IgD-negative memory B cell (primary cell): ENCODE data around the gene DYNC1LI2. TPM values are rescaled to one million over a fixed set of nuclear protein-coding genes. Genes with fewer than 3 reads are reported as not detected.
A peak's percentile ranks its signal among the peaks of the same experiment; 100 is the strongest.
"Not testable (repeated sequence)": the region's sequence is repeated elsewhere in the genome, so short reads cannot be mapped to it uniquely, and the experiment has no call there.

Source experiments
- H3K27ac Mint-ChIP-seq, 3 donors: one replicate each; pipeline ENCODE4 v1.8.0; 2020 to 2022; ENCODE audit warnings: mild to moderate bottlenecking in 3 of 3, mixed read lengths in 3 of 3, moderate library complexity in 1 of 3
- H3K27me3 Mint-ChIP-seq: one replicate; pipeline ENCODE4 v1.8.0; 2021; ENCODE audit warnings: mixed read lengths
- H3K36me3 Mint-ChIP-seq: one replicate; pipeline ENCODE4 v1.8.0; 2020; ENCODE audit warnings: mild to moderate bottlenecking, mixed read lengths
- H3K4me1 Mint-ChIP-seq, 3 donors: one replicate each; pipeline ENCODE4 v1.8.0; 2020 to 2022; ENCODE audit warnings: mixed read lengths in 3 of 3, mild to moderate bottlenecking in 1 of 3
- H3K4me3 Mint-ChIP-seq, 4 donors: one replicate each; pipeline ENCODE4 v1.8.0; 2020 to 2022; ENCODE audit warnings: mild to moderate bottlenecking in 4 of 4, mixed read lengths in 4 of 4, moderate library complexity in 3 of 4
- H3K9me3 Mint-ChIP-seq, 3 donors: one replicate each; pipeline ENCODE4 v1.8.0; 2020 to 2021; ENCODE audit warnings: mixed read lengths in 3 of 3, mild to moderate bottlenecking in 1 of 3
- polyA plus RNA-seq: library from polyadenylated mRNA; unstranded; fragments of 300-500 nt; fragmentation: Illumina TruSeq; gene quantifications from one replicate; pipeline ENCODE4 v1.2.3, GENCODE V29; 2021

DYNC1LI2 gene
- polyA plus RNA-seq = 29.4 TPM

DNA sequence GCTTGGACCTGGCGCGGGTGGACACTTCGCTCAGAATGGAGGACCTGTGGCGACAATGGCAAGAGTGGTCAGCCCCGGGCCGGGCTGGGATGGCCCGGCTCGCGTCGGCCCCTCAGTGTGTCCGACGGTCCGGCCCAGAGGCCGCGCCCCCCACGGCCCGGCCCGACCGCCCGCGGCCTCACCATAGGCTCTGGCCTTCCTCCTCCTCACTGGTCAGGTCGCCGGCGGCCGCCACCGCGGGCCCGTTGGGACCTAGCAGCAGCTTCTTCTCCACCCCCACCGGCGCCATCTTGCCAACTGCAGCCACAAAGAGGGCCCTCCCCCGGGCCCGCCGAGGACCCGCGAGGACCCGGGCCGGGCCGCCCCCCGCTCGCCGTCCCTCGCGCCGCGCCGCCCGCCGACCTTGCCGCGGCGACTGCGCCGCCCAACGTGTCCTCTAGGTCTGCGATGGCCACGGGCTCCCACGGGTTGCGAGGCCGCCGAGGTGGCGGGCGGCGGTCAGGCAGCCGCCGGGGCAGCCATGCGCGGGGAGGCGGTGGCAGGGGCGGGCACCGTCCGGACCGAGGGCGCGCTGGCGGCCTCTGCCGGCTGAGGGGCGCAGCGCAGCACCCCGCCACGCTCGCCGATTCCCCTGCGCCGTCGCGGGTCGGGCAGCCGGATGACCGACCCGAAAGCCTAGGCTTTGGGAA lies at the start of gene DYNC1LI2:
Gene DYNC1LI2, minus strand, starts transcription at position 307 of the 689 bp plus-strand sequence. Its CDS starts 18 bp downstream, at position 289.
- peak within 1 kb of the TSS; percentile 90 to 94 (median 92) for H3K4me3 Mint-ChIP-seq
- peaks cover 1% of the 10 kb centered on the region for H3K27me3 Mint-ChIP-seq
- H3K4me1 Mint-ChIP-seq = peaks cover 20 to 30% (median 22%) of the 10 kb centered on the region in 3 donors
- no peaks in the 10 kb centered on the region for H3K9me3 Mint-ChIP-seq
- peak within 1 kb of the TSS; percentile 67 to 91 (median 83) for H3K27ac Mint-ChIP-seq
- H3K36me3 Mint-ChIP-seq = peaks cover 3% of the 10 kb centered on the region

DNA sequence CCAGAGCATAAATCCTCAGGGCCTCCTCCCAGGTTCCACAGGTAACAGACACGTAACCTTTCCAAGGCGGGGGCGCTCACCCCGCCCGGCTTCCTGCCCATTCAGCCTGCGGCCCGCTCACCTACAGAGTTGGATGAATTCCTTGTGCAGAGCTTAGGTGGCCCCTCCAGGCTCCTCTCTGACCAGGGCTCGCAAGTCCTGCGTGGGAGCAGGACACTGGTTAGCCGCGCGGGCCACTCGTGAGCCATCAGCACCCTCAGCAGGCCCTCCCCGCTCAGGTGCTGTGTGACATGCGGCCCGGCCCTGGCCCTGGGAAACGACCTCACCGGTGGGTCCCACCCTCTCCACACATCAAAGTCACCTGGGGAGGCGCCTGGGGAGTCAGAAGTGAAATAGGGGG lies 49.4 kb upstream of the DYNC1LI2 start:
- Mint-ChIP-seq H3K27ac (no peak overlapping the region), H3K4me3 (no peak overlapping the region), H3K36me3 (peaks cover 8% of the 10 kb centered on the region), H3K9me3 (no peaks in the 10 kb centered on the region), H3K27me3 (no peaks in the 10 kb centered on the region), H3K4me1 (no peaks in the 10 kb centered on the region)

DNA sequence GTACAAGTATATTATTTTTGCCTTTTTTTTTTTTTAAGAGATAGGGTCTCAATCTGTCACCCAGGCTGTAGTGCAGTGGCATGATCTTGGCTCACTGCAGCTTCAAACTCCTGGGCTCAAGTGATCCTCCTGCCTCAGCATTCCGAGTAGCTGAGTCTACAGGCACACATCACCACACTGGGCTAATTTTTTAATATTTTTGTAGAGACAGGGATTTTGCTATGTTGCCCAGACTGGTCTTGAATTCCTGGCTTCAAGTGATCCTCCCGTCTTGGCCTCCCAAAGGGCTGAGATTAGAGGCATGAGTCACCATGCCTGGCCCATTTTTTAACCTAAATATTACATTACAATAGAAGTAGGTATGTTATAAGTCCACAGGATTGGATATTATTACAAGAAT lies 46.8 kb upstream of the DYNC1LI2 start:
- H3K4me3 Mint-ChIP-seq = no peak overlapping the region
- no peak overlapping the region for H3K27ac Mint-ChIP-seq
- H3K4me1 Mint-ChIP-seq = no peaks in the 10 kb centered on the region
- peaks cover 4% of the 10 kb centered on the region for H3K36me3 Mint-ChIP-seq
- no peaks in the 10 kb centered on the region for H3K27me3 Mint-ChIP-seq
- H3K9me3 Mint-ChIP-seq = no peaks in the 10 kb centered on the region

DNA sequence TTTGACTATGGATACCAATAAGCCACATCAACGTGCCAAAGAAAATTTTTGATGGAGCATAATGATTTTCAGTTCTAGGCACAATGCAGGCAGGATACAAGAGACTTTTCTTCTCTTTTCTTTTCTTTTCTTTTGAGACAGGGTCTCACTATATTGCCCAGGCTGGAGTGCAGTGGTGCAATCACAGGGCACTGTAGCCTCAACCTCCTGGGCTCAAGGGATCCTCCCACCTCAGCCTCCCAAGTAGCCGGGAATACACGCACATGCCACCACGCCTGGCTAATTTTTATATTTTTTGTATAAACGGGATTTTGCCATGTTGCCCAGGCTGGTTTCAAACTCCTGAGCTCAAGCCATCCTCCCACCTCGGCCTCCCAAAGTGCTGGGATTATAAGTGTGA lies 42.6 kb upstream of the DYNC1LI2 start:
- peak overlapping the region in 1 of 3 donors; percentile 58 for H3K27ac Mint-ChIP-seq
- not testable (repeated sequence) for H3K27me3 Mint-ChIP-seq, H3K4me3 Mint-ChIP-seq, H3K4me1 Mint-ChIP-seq, H3K9me3 Mint-ChIP-seq, H3K36me3 Mint-ChIP-seq

DNA sequence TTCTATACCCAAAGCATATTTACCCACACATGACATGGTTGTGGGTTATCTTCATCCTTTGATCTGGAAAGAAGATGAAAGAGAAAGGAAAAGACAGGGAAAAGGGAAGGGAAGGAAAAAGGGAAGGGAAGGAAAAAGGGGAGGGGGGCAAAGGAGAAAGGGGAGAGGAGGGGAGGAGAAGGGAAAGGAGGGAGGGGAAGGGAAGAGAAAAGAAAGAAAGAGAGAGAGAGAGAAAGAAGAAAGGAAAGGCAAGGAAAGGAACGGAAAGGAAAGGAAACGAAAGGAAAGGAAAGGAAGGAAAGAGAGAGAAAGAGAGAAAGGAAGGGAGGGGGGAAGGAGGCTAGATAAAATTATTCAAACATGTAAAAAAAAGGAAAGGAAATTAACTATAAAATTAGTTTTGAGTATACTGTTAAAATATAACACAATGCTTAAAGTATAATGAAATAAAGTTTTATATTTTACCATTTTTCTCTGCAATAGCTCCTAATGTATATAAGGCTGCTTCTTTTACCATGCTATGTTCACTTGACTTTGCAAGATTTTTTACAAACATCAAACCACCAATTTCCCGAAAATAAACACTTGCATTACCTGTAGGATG lies 38.8 kb upstream of the DYNC1LI2 start:
- H3K9me3 Mint-ChIP-seq = no peaks in the 10 kb centered on the region
- H3K27me3 Mint-ChIP-seq = no peaks in the 10 kb centered on the region
- no peak overlapping the region for H3K27ac Mint-ChIP-seq
- no peaks in the 10 kb centered on the region for H3K4me1 Mint-ChIP-seq
- H3K36me3 Mint-ChIP-seq = peaks cover 4% of the 10 kb centered on the region
- H3K4me3 Mint-ChIP-seq = no peak overlapping the region

DNA sequence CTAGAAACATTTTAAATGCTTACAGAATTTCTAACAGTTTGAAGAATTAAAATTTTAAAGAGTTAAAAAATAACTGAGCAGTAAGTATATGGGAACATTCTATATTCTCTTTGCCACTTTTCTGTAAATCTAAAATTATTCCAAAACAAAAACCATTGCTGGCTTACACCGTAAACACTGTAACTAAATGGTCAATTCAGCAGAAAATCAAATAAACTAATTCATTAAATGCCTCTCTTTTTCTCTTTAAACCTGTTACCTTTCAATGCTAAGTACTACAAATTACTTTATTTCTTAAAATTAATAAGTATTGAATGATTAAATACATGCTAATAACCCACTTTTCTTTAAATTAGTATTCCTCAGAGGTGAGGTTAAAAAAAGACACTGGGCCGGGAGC lies 36.0 kb upstream of the DYNC1LI2 start:
- Mint-ChIP-seq H3K27ac (no peak overlapping the region), H3K36me3 (peaks cover 2% of the 10 kb centered on the region), H3K9me3 (no peaks in the 10 kb centered on the region), H3K27me3 (no peaks in the 10 kb centered on the region), H3K4me1 (no peaks in the 10 kb centered on the region), H3K4me3 (no peak overlapping the region)

DNA sequence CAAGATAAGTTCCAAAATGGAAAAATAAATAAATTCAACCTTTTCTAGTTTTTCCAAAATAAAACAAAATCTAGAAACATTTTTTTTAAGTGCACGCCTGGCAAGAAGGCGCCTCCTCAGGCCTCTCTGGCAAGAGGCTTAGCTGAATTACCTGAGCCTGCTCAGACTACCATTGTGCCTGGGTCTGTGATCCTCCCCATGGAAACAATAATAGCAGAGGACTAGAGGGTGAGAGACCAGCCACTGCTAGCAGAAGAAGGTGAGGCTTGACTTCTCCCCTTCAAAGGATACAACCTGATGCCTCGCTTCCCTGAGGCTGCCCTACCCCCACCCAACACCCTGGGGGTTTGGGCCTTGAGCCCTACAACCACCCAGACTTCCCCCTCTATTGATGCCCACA lies 35.1 kb upstream of the DYNC1LI2 start:
- Mint-ChIP-seq H3K4me1 (no peaks in the 10 kb centered on the region), H3K9me3 (no peaks in the 10 kb centered on the region), H3K36me3 (peaks cover 2% of the 10 kb centered on the region), H3K27me3 (no peaks in the 10 kb centered on the region), H3K4me3 (no peak overlapping the region), H3K27ac (no peak overlapping the region)

DNA sequence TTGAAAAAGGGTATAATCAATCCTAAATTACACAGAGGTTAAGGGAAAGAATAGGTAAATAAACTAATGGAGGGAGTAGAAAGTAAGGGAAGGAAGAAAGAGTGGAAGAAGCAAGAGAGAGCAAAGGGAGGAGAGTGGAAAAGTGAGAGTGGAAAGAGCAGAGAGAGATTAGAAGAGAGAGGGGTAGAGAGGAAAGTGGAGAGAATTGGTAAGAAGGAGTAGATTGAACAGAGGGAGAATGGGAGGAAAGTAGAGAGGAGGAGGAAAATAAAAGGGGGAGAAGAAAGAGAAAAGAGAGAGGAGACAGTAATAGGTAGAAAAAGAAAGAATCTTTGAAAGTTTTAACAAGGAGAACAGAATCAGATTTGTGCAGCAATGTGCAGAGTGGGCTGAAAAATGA lies 25.0 kb upstream of the DYNC1LI2 start:
- Mint-ChIP-seq H3K36me3 (peaks cover 4% of the 10 kb centered on the region), H3K9me3 (peaks cover 0 to 8% (median 0%) of the 10 kb centered on the region in 3 donors), H3K4me1 (no peaks in the 10 kb centered on the region), H3K27me3 (no peaks in the 10 kb centered on the region), H3K27ac (no peak overlapping the region), H3K4me3 (no peak overlapping the region)

DNA sequence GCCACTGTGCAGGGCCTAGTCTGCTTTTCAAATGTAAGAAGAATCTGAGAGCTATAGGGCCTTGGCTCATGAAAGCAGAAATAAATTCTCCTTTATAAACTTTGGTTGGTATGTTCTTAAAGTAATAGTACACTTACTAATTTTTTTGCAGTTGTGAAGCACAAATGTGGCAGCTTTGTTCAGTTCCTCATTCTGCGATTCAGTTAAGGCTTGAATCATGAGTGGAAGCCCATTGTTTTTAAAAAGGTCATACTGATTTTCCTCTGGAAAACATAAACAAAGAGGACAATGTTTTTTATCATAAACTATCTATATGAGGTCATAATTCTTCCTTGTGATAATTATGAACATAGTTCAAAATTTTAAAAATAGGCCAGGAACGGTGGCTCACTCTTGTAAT lies 23.6 kb upstream of the DYNC1LI2 start:
- H3K27ac Mint-ChIP-seq = no peak overlapping the region
- peaks cover 0 to 8% (median 0%) of the 10 kb centered on the region in 3 donors for H3K9me3 Mint-ChIP-seq
- no peak overlapping the region for H3K4me3 Mint-ChIP-seq
- H3K4me1 Mint-ChIP-seq = no peaks in the 10 kb centered on the region
- peaks cover 4% of the 10 kb centered on the region for H3K36me3 Mint-ChIP-seq
- H3K27me3 Mint-ChIP-seq = no peaks in the 10 kb centered on the region

DNA sequence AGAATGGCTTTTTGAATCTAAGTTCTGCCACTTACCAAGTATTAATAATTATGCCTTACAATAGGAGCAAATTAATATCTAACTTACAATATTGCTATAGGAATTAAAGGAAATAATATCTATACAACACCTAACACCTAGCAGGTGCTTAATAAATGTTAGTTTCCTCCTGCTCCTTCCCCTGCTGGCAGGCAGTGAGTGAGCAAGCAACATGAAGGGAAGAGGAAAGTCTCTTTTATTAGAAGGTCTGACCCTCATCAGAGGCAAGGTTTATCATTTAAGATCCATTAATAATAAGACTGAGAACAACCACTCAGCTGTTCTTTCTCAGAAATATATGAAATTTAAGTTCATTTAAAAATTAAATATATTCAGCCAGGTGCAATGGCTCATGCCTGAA lies 6.7 kb upstream of the DYNC1LI2 start:
- H3K36me3 Mint-ChIP-seq = no peaks in the 10 kb centered on the region
- no peaks in the 10 kb centered on the region for H3K4me1 Mint-ChIP-seq
- no peaks in the 10 kb centered on the region for H3K9me3 Mint-ChIP-seq
- peaks cover 1% of the 10 kb centered on the region for H3K27me3 Mint-ChIP-seq
- no peak overlapping the region for H3K27ac Mint-ChIP-seq
- no peak overlapping the region for H3K4me3 Mint-ChIP-seq

DNA sequence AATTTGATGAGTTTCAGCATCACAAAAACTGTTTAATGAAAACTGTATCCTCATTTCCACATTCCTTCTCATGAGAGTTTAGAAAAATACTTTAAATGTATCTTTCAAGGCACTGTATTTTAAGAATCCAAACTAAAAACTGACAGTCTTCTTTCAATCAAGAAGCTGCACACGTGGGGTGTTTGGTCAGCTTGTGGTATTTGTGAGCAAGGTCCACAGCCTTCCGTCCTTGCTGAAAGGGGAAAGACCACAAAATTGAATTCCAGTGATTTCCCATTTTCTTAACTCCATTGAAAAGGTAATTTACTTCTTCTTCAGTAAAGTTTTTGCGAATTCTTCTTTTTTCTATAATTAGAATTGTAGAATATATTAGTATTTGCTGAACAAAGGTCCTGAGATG lies 3.4 kb upstream of the DYNC1LI2 start:
- no peak overlapping the region for H3K4me3 Mint-ChIP-seq

DNA sequence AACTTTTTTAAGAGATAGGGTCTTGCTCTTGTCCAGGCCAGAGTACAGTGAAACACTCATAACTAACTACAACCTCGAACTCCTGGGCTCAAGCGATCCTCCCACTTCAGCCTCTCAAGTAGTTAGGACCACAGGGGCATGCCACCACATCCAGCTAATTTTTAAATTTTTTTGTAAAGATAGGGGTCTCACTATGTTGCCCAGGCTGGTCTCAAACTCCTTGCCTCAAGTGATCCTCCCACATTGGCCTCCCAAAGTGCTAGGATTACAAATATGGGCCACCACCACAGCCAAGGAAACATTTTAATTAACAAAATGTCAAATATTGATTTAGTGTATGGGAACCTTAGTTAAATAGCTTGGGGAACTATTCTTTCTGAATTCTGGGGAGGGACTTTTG lies 2.8 kb upstream of the DYNC1LI2 start:
- H3K27me3 Mint-ChIP-seq = peaks cover 3% of the 10 kb centered on the region
- H3K4me3 Mint-ChIP-seq = no peak overlapping the region

More for the DNA sequence above, 3.4 kb upstream of the DYNC1LI2 start:
- Mint-ChIP-seq H3K9me3 (no peaks in the 10 kb centered on the region), H3K27me3 (peaks cover 3% of the 10 kb centered on the region), H3K36me3 (no peaks in the 10 kb centered on the region), H3K4me1 (peaks cover 8 to 17% (median 15%) of the 10 kb centered on the region in 3 donors), H3K27ac (no peak overlapping the region)

DNA sequence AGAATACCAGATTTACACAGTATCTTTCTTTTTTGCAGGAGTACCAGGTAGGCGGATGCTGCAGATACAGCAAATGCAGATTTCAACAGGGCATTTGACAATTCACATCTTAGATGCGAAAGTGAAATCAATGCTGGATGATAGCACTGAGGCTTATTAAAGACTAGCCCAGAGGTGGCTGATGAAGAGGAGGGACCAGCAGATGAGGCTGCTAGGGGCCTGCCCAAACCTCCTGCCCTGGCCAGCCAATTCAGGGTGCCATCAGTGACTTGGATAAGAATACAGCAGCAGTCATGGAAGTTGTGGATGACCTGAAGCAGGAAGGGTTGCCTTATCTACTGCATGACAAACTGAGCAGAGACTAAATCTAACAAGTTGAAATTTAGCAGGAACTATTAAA lies 1.5 kb upstream of the DYNC1LI2 start:
- no peaks in the 10 kb centered on the region for H3K9me3 Mint-ChIP-seq
- peaks cover 17 to 27% (median 22%) of the 10 kb centered on the region in 3 donors for H3K4me1 Mint-ChIP-seq
- peaks cover 3% of the 10 kb centered on the region for H3K36me3 Mint-ChIP-seq
- H3K4me3 Mint-ChIP-seq = peak overlapping the region in 3 of 4 donors; percentile 16 to 90 (median 74)
- H3K27ac Mint-ChIP-seq = peak overlapping the region in 1 of 3 donors; percentile 67
- peaks cover 1% of the 10 kb centered on the region for H3K27me3 Mint-ChIP-seq

More for the DNA sequence above, 2.8 kb upstream of the DYNC1LI2 start:
- no peaks in the 10 kb centered on the region for H3K36me3 Mint-ChIP-seq
- peaks cover 13 to 22% (median 20%) of the 10 kb centered on the region in 3 donors for H3K4me1 Mint-ChIP-seq
- no peaks in the 10 kb centered on the region for H3K9me3 Mint-ChIP-seq
- H3K27ac Mint-ChIP-seq = no peak overlapping the region

DNA sequence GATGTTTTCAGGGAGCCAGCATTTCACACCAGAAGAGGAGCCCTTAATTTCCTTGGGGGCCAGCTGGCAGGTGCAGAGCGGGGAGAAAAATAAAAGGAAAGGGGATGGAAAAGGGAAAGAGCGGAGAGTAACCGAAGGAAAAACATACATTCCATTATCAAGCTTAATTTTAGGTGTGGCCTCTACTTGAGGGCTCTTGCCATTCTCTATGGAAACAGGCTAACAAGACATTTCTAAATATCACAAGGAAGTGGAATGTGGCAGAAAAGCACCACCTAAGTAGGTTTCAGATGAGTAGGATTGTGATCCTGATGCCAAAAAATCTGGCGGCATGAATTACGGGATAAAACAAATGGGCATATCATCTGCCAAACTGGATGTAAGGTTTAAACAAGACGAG lies 970 bp upstream of the DYNC1LI2 start:
- H3K36me3 Mint-ChIP-seq = peaks cover 3% of the 10 kb centered on the region
- H3K27me3 Mint-ChIP-seq = peaks cover 1% of the 10 kb centered on the region
- peak overlapping the region; percentile 16 to 92 (median 82) for H3K4me3 Mint-ChIP-seq
- peak overlapping the region; percentile 67 to 89 (median 78) for H3K27ac Mint-ChIP-seq
- peaks cover 17 to 27% (median 22%) of the 10 kb centered on the region in 3 donors for H3K4me1 Mint-ChIP-seq
- no peaks in the 10 kb centered on the region for H3K9me3 Mint-ChIP-seq

DNA sequence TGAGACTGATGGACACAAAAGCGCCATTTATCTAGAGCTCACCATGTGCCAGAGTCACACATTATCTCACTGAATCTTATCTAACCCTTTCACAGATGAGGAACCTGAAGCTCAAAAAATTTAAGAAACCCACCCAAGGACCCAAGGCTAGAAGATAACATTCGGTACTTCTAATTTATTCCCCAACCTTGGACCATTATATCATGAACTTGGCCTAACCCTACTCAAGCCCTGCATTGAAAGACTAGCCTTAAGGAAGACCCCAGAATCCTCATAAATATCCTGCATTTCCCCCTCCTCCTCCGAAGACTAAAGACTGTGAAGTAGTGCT lies 548 bp upstream of the DYNC1LI2 start:
- Mint-ChIP-seq H3K4me1 (peaks cover 17 to 27% (median 22%) of the 10 kb centered on the region in 3 donors), H3K27ac (peak overlapping the region; percentile 67 to 89 (median 78)), H3K27me3 (peaks cover 1% of the 10 kb centered on the region), H3K9me3 (no peaks in the 10 kb centered on the region), H3K36me3 (peaks cover 3% of the 10 kb centered on the region), H3K4me3 (peak overlapping the region; percentile 77 to 92 (median 84))

DNA sequence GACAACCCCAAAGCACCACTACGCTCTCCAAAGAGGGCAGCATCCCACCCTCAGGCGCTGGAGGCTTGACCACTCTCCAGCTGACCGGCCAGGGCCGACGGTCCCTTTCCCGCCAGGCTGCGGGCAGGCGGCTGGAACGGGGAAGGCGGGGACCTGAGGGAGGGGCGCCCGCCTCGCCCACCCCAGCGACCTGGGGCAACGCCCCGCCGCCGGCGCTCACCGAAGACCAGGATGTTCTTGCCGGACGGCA lies 431 bp downstream of the DYNC1LI2 start:
- Mint-ChIP-seq H3K27me3 (peaks cover 1% of the 10 kb centered on the region), H3K4me1 (peaks cover 20 to 33% (median 26%) of the 10 kb centered on the region in 3 donors), H3K36me3 (peaks cover 3% of the 10 kb centered on the region), H3K4me3 (peak overlapping the region; percentile 90 to 94 (median 92)), H3K27ac (peak overlapping the region; percentile 67 to 91 (median 83)), H3K9me3 (no peaks in the 10 kb centered on the region)
